GM12874 (cell line): ENCODE data around the gene BCAT1.

Source experiments
- CTCF ChIP-seq: IDR thresholded peaks from 2 replicates; pipeline ENCODE4 v1.5.1; 2011; ENCODE audit warnings: low read depth, mild to moderate bottlenecking, control low read depth, low read length, moderate library complexity; ENCODE audit not compliant: insufficient read depth

Gene BCAT1

GRCh38 chr12:24955853-24956252 is 7.0 kb upstream of the BCAT1 start:
- TF ChIP-seq CTCF: no peak

GRCh38 chr12:24955389-24955788 is 6.5 kb upstream of the BCAT1 start:
- no peak for TF ChIP-seq CTCF

- TF ChIP-seq CTCF: no peak
Observed at GRCh38 chr12:24954261-24954660, 5.4 kb upstream of the BCAT1 start.

- no peak for TF ChIP-seq CTCF
Observed at GRCh38 chr12:24952389-24952788, 3.5 kb upstream of the BCAT1 start.

GRCh38 chr12:24950231-24950834 is 1.4 kb upstream of the BCAT1 start:
- TF ChIP-seq CTCF: no peak

- no peak for TF ChIP-seq CTCF
Observed at GRCh38 chr12:24948420-24948756, 513 bp downstream of the BCAT1 start.

- no peak for TF ChIP-seq CTCF
Observed at GRCh38 chr12:24947541-24948419, 1.1 kb downstream of the BCAT1 start.
